Endothelial cell of umbilical vein (primary cell): Measurements from ENCODE around the gene GRIK1. TPM values are rescaled to one million over a fixed set of nuclear protein-coding genes. Genes with fewer than 3 reads are reported as not detected.

Experiments used
- BruUV-seq: library from RNA; stranded (reverse); fragments of 400-500 nt; replicated peaks from 2 replicates; lab custom pipeline; 2021; lab: Mats Ljungman, UMichigan
- CTCF ChIA-PET: fragments of 300-600, 350-600 bp; sonication (Branson Sonifier 250); formaldehyde crosslinking; loops from one replicate; lab custom pipeline; 2021; ENCODE audit warnings: antibody characterized with exemption, inconsistent platforms; lab: Charles Lee
- POLR2A ChIA-PET: fragments of 300-600, 350-600 bp; sonication (Branson Sonifier 250); formaldehyde crosslinking; loops from one replicate; lab custom pipeline; 2021; ENCODE audit warnings: antibody characterized with exemption, inconsistent platforms; lab: Charles Lee
- DNase-seq: peaks from one replicate; pipeline ENCODE4 v3.0.0-alpha.2; 2011; ENCODE audit warnings: low read depth, low spot score
- FAIRE-seq: peaks from 2 replicates; lab custom pipeline; 2011; peaks lifted over from hg19 to GRCh38; lab: Jason Lieb, UNC
- H2AFZ ChIP-seq: 2 replicates; pipeline ENCODE4 v1.6.0; 2012; ENCODE audit warnings: low read depth, low read length, control low read depth, inconsistent platforms
- H3K27ac ChIP-seq: 2 replicates; pipeline ENCODE4 v1.5.1; 2011; ENCODE audit warnings: low read depth, mild to moderate bottlenecking, control low read depth, low read length, moderate library complexity; ENCODE audit not compliant: insufficient read depth
- H3K27me3 ChIP-seq, 2 experiments: 2 replicates each; pipeline versions ENCODE4 v1.6.0 to v1.6.1; 2011; ENCODE audit warnings: low read length in 2 of 2, mixed read lengths in 1 of 2; ENCODE audit not compliant: control insufficient read depth in 2 of 2, insufficient read depth in 2 of 2
- H3K36me3 ChIP-seq, 2 experiments: 2 replicates in 1 of 2; 3 replicates in 1 of 2; pipeline ENCODE4 v1.5.1; 2011; ENCODE audit warnings: low read length in 2 of 2, mild to moderate bottlenecking in 1 of 2, moderate library complexity in 1 of 2; ENCODE audit not compliant: control insufficient read depth in 2 of 2, insufficient read depth in 2 of 2; ENCODE audit errors: extremely low read depth in 1 of 2
- H3K4me1 ChIP-seq: 3 replicates; pipeline ENCODE4 v1.5.1; 2011; ENCODE audit warnings: mild to moderate bottlenecking, low read length; ENCODE audit not compliant: control insufficient read depth, insufficient read depth; ENCODE audit errors: extremely low read depth
- H3K4me2 ChIP-seq: 2 replicates; pipeline ENCODE4 v1.6.1; 2011; ENCODE audit warnings: low read length, control low read depth, mixed read lengths; ENCODE audit not compliant: insufficient read depth
- H3K4me3 ChIP-seq, 3 experiments: fragments of 200-600 bp in 1 of 3; sonication (generic), shearing (Covaris generic) in 1 of 3; replicated peaks in 1 of 3; 2 replicates each; pipeline ENCODE4 v1.5.1; 2011 to 2016; ENCODE audit warnings: control low read depth in 3 of 3, low read length in 3 of 3, mild to moderate bottlenecking in 2 of 3, inconsistent platforms in 1 of 3, low read depth in 1 of 3, moderate library complexity in 1 of 3; ENCODE audit not compliant: insufficient read depth in 1 of 3
- H3K79me2 ChIP-seq: 2 replicates; pipeline ENCODE4 v1.6.0; 2012; ENCODE audit warnings: low read length, inconsistent platforms; ENCODE audit not compliant: control insufficient read depth, insufficient read depth
- H3K9ac ChIP-seq: replicated peaks from 2 replicates; pipeline ENCODE3; 2011; ENCODE audit warnings: low read length, control low read depth; ENCODE audit not compliant: insufficient read depth; ENCODE audit errors: extremely low read depth
- H3K9me1 ChIP-seq: replicated peaks from 3 replicates; pipeline ENCODE4 v1.6.0; 2011; ENCODE audit warnings: mild to moderate bottlenecking, low read length; ENCODE audit not compliant: control insufficient read depth, insufficient read depth; ENCODE audit errors: extremely low read depth
- H3K9me3 ChIP-seq: replicated peaks from 2 replicates; pipeline ENCODE4 v1.5.1; 2012; ENCODE audit warnings: low read length, inconsistent platforms; ENCODE audit not compliant: control insufficient read depth, insufficient read depth
- H4K20me1 ChIP-seq: replicated peaks from 2 replicates; pipeline ENCODE3; 2011; ENCODE audit warnings: mild to moderate bottlenecking, low read length; ENCODE audit not compliant: control insufficient read depth, insufficient read depth; ENCODE audit errors: extremely low read depth
- CTCF ChIP-seq, 2 donors: IDR thresholded peaks; 1 replicate in 1 of 2; 2 replicates in 1 of 2; pipeline ENCODE4 v1.5.1; 2011; ENCODE audit warnings: low read length in 2 of 2, mild to moderate bottlenecking in 2 of 2, moderate library complexity in 2 of 2, control low read depth in 1 of 2, inconsistent platforms in 1 of 2, low read depth in 1 of 2; ENCODE audit not compliant: insufficient read depth in 1 of 2; ENCODE audit errors: extremely low read depth in 1 of 2
- EZH2 ChIP-seq: IDR thresholded peaks from 2 replicates; pipeline ENCODE4 v1.6.1; 2012; ENCODE audit warnings: borderline replicate concordance, low read depth, mild to moderate bottlenecking, moderate library complexity, low read length, inconsistent platforms; ENCODE audit not compliant: severe bottlenecking
- FOS ChIP-seq: IDR thresholded peaks from 2 replicates; pipeline ENCODE4 v1.6.1; 2011; ENCODE audit warnings: mild to moderate bottlenecking, low read length, moderate library complexity, borderline replicate concordance; ENCODE audit not compliant: insufficient read depth
- GATA2 ChIP-seq: IDR thresholded peaks from 2 replicates; pipeline ENCODE4 v1.7.0; 2011; ENCODE audit warnings: low read depth, mild to moderate bottlenecking, moderate library complexity, mixed read lengths, low read length; ENCODE audit not compliant: insufficient read length, insufficient read depth
- MYC ChIP-seq: IDR thresholded peaks from one replicate; pipeline ENCODE4 v1.6.1; 2011; ENCODE audit warnings: mild to moderate bottlenecking, low read depth, low read length
- POLR2AphosphoS5 ChIP-seq: IDR thresholded peaks from 2 replicates; pipeline ENCODE4 v1.6.1; 2012; ENCODE audit warnings: low read depth, mild to moderate bottlenecking, control low read depth, low read length, moderate library complexity; ENCODE audit not compliant: insufficient read depth
- dilution Hi-C: fragments of 300-500 bp; cut with MboI; formaldehyde crosslinking; loops from one replicate; pipeline ENCODE4 v1.15.0; 2019; ENCODE audit warnings: low sequenced_read_pairs; ENCODE audit not compliant: extremely low pct_ligation_motif_present
- intact Hi-C: fragments of 100-400 bp; cut with micrococcal nuclease; formaldehyde crosslinking; loops from one replicate; pipeline ENCODE4 v1.10.0; 2022
- polyA plus RNA-seq, 4 experiments: library from polyadenylated mRNA; depleted of rRNA in 3 of 4; stranded (reverse) in 3 of 4; unstranded in 1 of 4; fragments of >200 nt; gene quantifications; 2 replicates each; pipeline versions ENCODE4 v1.2.1 to v1.2.3, GENCODE V29; 2011 to 2012; ENCODE audit warnings: missing spikeins in 1 of 4
- total RNA-seq: library from RNA; stranded (reverse); gene quantifications from 2 replicates; pipeline ENCODE4 v1.2.3, GENCODE V29; 2021

The GRIK1 gene
- total and polyA plus RNA-seq, 2 donors (not counting 3 experiments of a cell fraction or from before 2014, with no cell fraction given), result not detected

GRCh38 chr21:29812947-29813346, 126.8 kb downstream of the GRIK1 start:
- Histone ChIP-seq H4K20me1 (no peaks in the 10 kb centered on the region), H2AFZ (no peak overlapping the region), H3K4me3 (no peak overlapping the region), H3K4me2 (no peak overlapping the region), H3K27me3 (no peaks in the 10 kb centered on the region), H3K9me3 (no peaks in the 10 kb centered on the region), H3K9me1 (no peaks in the 10 kb centered on the region), H3K9ac (no peak overlapping the region), H3K36me3 (no peaks in the 10 kb centered on the region), H3K27ac (no peak overlapping the region), H3K79me2 (no peaks in the 10 kb centered on the region), H3K4me1 (no peaks in the 10 kb centered on the region)
- TF ChIP-seq EZH2 (no peak), FOS (no peak)
- FAIRE-seq, result no peak
- POLR2A ChIA-PET, result no interaction called here
- no peak for DNase-seq
- dilution Hi-C loops (no loop called here), intact Hi-C loops (no loop called here)
- no TSS peak for BruUV-seq
- CTCF ChIA-PET, result no interaction called here

- DNase-seq (no peak), FAIRE-seq (no peak)
- no peak for TF ChIP-seq EZH2
- TF ChIP-seq CTCF (IDR thresholded peaks at IDR 0.05; ENCODE audit: extremely low read depth in 1 of 2, insufficient read depth in 1 of 2, low read depth in 1 of 2, low read length in 2 of 2), result no peak
- TF ChIP-seq MYC, result no peak
- TF ChIP-seq GATA2, result no peak
- TF ChIP-seq POLR2AphosphoS5, result no peak
- H2AFZ ChIP-seq, result no peak overlapping the region
- H3K9me1 ChIP-seq, result no peaks in the 10 kb centered on the region
- no peak overlapping the region for H3K9ac ChIP-seq
- intact Hi-C loops (no loop called here), dilution Hi-C loops (no loop called here)
- POLR2A ChIA-PET, result no interaction called here
- CTCF ChIA-PET, result no interaction called here
- H3K4me2 ChIP-seq, result no peak overlapping the region
- BruUV-seq, result no TSS peak
- H3K27ac ChIP-seq, result no peak overlapping the region
- no peaks in the 10 kb centered on the region for H4K20me1 ChIP-seq
- H3K36me3 ChIP-seq, result no peaks in the 10 kb centered on the region
- H3K4me3 ChIP-seq, result no peak overlapping the region
- H3K9me3 ChIP-seq, result no peaks in the 10 kb centered on the region
- no peaks in the 10 kb centered on the region for H3K4me1 ChIP-seq
- H3K27me3 ChIP-seq, result no peaks in the 10 kb centered on the region
- no peaks in the 10 kb centered on the region for H3K79me2 ChIP-seq
Measured at GRCh38 chr21:29810871-29811270, 128.9 kb downstream of the GRIK1 start.
